Mesothelial cell of epicardium (in vitro differentiated cells): ENCODE measurements around the gene CDHR3. TPM values are rescaled to one million over a fixed set of nuclear protein-coding genes. Genes with fewer than 3 reads are reported as not detected.

Experiments used
- DNase-seq, 2 experiments: peaks; one replicate each; pipeline ENCODE4 v3.0.0; 2021; ENCODE audit warnings: low spot score in 2 of 2; ENCODE audit not compliant: unreplicated experiment in 2 of 2
- H3K27ac Mint-ChIP-seq: 2 replicates; pipeline ENCODE4 v1.8.0; 2021; ENCODE audit warnings: mixed read lengths
- H3K27me3 Mint-ChIP-seq: 2 replicates; pipeline ENCODE4 v1.8.0; 2021; ENCODE audit warnings: low read depth, mixed read lengths
- H3K36me3 Mint-ChIP-seq: 2 replicates; pipeline ENCODE4 v1.8.0; 2021; ENCODE audit warnings: mixed read lengths
- H3K4me1 Mint-ChIP-seq: 2 replicates; pipeline ENCODE4 v1.8.0; 2021; ENCODE audit warnings: mixed read lengths
- H3K4me3 Mint-ChIP-seq: 2 replicates; pipeline ENCODE4 v1.8.0; 2021; ENCODE audit warnings: mild to moderate bottlenecking, moderate library complexity, mixed read lengths
- H3K9me3 Mint-ChIP-seq: 2 replicates; pipeline ENCODE4 v1.8.0; 2021; ENCODE audit warnings: mixed read lengths
- CTCF ChIP-seq: fragments of 200-600 bp; sonication (generic); IDR thresholded peaks from one replicate; pipeline ENCODE4 v1.5.0; 2021; ENCODE audit warnings: antibody characterized with exemption; ENCODE audit not compliant: unreplicated experiment
- total RNA-seq: library from RNA; stranded (reverse); gene quantifications from 3 replicates; pipeline ENCODE4 v1.2.1, GENCODE V29; 2021

CDHR3 gene
- total RNA-seq, 1 donor from 2014 or later = 3.2 TPM

GRCh38 chr7:106010331-106010730 is 47.3 kb downstream of the CDHR3 start:
- Mint-ChIP-seq H3K9me3 (peaks cover 25% of the 10 kb centered on the region), H3K27ac (no peak overlapping the region), H3K27me3 (no peaks in the 10 kb centered on the region), H3K4me3 (no peak overlapping the region), H3K4me1 (peaks cover 17% of the 10 kb centered on the region), H3K36me3 (peaks cover 3% of the 10 kb centered on the region)
- no peak for TF ChIP-seq CTCF
- DNase-seq = no peak

GRCh38 chr7:106010866-106011265 is 47.8 kb downstream of the CDHR3 start:
- no peak for DNase-seq
- Mint-ChIP-seq H3K36me3 (peaks cover 3% of the 10 kb centered on the region), H3K9me3 (peaks cover 22% of the 10 kb centered on the region), H3K27ac (no peak overlapping the region), H3K4me1 (peaks cover 22% of the 10 kb centered on the region), H3K27me3 (no peaks in the 10 kb centered on the region), H3K4me3 (no peak overlapping the region)
- no peak for TF ChIP-seq CTCF

- H3K36me3 Mint-ChIP-seq = peaks cover 3% of the 10 kb centered on the region
- H3K4me1 Mint-ChIP-seq = peaks cover 32% of the 10 kb centered on the region
- H3K27me3 Mint-ChIP-seq = no peaks in the 10 kb centered on the region
- DNase-seq = no peak
- H3K27ac Mint-ChIP-seq = no peak overlapping the region
- H3K9me3 Mint-ChIP-seq = peaks cover 16% of the 10 kb centered on the region
- no peak overlapping the region for H3K4me3 Mint-ChIP-seq
- no peak for TF ChIP-seq CTCF
These were observed 49.1 kb downstream of the CDHR3 start for GRCh38 chr7:106012184-106012583.

- Mint-ChIP-seq H3K36me3 (no peaks in the 10 kb centered on the region), H3K27me3 (no peaks in the 10 kb centered on the region), H3K4me3 (no peak overlapping the region), H3K4me1 (peaks cover 32% of the 10 kb centered on the region), H3K9me3 (peaks cover 8% of the 10 kb centered on the region), H3K27ac (no peak overlapping the region)
- DNase-seq = no peak
- TF ChIP-seq CTCF = no peak
These were observed 49.9 kb downstream of the CDHR3 start for GRCh38 chr7:106012935-106013439.

- H3K36me3 Mint-ChIP-seq = no peaks in the 10 kb centered on the region
- H3K27ac Mint-ChIP-seq = no peak overlapping the region
- H3K27me3 Mint-ChIP-seq = no peaks in the 10 kb centered on the region
- DNase-seq = no peak
- TF ChIP-seq CTCF = no peak
- peaks cover 34% of the 10 kb centered on the region for H3K4me1 Mint-ChIP-seq
- no peak overlapping the region for H3K4me3 Mint-ChIP-seq
- no peaks in the 10 kb centered on the region for H3K9me3 Mint-ChIP-seq
These were observed 52.5 kb downstream of the CDHR3 start for GRCh38 chr7:106015381-106016218.
